ENCODE measurements around the gene KCNQ1OT1.

KCNQ1OT1 gene

DNA sequence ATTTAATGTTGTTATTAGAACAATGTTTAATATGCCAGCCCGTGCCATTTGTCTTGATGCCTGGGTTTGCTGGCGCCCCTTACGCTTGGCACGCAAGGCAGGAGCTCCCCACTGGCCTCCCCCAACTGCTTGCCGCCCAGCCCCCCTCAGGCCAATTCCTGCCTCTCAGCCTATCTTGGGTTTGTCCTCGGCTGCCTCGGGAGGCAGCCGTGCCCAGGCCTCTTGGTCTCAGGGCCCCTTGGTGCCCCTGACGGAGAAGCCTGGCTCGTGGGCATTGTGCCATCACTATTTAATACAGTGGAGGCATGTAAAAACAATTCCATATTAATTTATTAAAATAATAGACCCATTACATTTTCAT, 119.8 kb downstream of the KCNQ1OT1 start:
- no peak for DNase-seq

DNA sequence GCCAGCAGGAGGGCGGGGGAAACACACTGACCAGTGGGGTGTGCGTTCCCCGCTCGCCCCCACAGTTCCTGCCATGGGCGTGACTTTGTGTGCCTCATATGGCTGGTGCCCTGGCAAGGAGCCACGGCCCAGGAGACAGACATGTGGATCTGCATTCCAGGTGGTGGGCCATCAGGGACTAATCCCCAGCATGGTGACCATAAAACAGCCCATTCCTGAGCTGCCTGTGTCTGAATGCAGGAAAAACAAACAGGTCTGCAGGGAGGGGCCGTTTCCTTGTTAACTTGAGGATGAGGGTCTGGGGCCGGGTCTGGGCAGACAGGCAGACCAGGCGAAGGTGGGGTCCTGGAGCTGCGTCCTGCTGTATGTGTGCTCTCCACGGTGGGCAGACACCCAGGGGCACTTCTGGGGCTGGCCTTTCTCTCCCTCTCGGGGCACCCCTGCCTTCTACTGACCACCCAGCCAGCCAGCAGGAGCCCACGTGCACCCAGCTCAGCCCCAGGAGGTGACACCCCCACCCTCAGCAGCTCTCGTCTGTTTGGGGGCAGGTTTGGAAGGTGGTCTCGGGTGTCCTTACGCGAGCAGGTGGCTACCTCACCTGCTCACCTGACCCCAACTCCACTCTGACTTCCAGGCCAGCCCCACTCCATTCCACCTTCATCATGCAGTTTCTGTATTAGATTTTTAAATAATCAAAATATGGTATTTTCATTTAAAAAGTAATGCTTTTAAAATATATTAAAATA, 120.3 kb downstream of the KCNQ1OT1 start:
- no peak for DNase-seq

DNA sequence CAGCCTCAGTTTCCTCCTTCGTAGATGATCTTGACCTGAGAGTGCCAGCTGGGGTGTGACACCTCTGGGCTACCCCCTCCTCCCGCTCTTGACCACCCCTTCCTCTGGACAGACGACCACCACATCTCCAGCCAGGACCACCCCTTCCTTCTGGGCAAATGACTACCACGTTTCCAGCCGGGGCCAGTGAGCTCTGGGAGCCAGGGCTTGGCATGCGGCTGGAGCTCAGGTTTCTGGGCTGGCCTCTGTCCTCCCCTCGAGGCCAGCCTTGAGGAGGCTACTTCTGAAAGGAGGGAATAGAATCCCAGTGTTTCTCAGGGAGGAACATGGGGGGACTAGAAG, 120.9 kb downstream of the KCNQ1OT1 start:
- DNase-seq, result no peak

DNA sequence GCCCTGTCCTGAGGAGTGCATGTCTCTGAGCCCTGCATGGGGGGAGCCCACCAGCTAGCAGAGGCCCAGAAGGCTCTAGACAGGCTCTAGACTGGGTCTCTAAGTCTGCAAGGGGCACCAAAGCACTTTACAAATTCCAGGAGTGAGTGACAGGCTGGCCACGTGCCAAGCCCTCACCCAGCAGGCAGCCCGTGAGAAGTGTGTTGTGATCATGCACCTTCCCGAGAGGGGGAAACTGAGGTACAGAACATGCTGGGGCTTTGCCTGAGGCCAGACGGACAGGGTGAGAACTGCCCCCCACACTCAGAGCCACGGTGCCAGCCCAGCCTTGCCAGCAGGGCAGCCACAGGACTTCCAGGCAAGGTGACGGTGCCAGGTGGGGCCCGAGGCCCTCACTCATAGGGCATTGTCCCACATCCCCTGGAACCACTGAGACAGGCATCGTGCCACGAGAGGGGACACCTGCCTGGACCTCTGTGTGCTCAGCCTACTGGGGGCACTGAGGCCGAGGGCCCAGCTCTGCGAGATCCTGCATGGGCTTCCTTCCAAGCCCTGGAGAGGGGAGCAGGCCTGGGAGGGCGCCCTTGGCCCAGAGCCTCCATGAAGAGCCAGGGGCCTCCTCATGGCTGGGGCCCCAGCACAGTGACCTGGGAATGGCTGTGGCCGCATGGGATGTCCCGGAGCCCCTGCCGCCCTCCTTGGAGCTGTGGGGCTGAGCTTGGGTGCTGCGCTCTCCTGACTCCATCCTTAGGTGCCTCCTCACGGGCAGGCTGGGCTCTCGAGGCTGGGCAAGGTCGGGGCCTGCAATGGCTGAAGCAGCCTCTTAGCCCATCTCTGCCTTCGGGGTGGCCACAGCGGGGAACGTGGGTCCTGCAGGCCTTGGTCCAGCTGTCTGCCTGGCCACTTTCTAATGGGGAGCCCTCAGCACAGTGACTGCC, 121.5 kb downstream of the KCNQ1OT1 start:
- no peak for DNase-seq

DNA sequence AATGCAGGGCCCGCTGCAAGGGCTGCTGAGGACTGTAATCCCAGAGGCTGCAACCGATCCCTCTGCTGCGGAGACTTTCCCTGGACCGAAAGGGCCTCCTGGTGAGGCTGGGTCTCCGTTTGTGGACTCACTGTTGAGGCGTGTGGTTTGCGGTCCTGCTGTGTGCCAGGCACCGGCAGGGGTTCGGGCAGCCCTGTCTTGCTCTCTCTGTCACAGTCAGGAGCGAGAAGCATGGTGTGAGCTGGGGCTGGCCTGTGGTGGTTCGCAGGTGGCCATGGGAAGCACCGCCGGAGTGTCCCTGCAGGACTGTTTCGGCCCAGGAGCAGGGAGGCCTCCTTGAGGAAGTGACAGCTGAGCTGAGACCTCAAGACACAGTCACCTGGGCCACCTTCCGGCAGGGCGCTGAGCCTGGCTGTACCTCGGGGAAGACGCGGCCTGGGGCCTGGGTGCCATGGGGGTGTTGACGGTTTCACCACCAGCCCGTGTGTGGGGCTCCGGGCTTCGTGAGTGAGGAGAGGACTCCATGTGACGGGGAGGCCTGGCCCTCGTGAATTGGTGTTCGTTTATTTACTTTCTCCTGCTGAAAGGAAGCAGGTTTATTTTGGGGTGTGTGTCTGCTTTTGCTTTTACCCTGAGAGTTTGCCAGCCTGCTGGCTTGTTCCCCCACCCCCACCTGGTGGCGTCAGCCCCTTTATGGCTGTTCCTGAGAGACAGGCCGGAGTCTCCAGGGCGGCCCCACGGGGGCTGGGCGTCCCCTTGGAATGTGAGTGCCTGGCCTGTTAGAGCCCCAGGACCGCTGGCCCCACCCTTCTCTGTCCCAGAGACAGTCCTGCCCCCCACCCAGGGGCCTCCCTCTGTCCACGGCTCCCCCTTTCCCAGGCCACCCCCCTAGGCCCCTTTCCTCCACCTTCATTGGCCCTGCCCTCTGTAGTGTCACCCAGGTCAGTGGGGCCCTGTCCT, 122.5 kb downstream of the KCNQ1OT1 start:
- no peak for DNase-seq

DNA sequence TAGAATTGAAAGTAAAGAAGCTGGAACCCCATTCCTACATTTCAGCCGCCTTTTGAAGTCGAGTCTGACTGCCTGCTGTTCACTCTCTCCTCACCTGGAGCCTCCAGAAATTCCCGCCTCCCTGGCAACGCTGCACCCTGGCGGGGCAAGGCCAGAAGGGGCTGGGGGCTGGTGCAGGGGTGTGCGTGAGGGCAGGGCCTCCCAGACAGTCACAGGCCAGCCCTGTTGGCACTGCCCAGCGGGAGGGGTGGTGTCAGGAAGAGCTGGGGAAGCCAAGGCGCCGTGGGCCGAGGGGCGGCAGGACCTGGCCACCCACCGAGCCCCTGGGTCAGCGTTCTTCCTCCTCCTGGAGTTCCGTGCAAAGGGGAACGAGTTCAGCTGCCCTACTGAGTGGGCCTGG, 123.2 kb downstream of the KCNQ1OT1 start:
- no peak for DNase-seq

DNA sequence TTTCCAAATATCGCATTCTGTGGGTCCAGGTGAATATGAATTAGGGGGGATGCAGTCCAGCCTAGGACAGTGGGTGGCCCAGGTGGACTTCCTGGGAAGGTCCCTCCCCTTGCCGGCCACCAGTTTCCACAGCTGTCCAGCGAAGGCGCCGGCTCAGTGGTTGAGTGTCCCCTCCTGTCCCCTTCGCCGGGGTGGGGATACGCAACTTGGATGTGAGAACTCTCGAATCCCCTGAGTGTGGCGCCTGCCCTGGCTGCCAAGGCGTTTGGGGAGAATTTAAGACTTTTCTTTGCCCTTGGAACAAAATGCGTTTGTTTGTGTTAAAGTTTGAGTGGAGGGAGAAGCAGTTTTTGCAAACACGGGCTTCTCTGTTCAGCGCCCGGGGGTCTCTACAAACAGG, 123.7 kb downstream of the KCNQ1OT1 start:
- DNase-seq, result no peak

DNA sequence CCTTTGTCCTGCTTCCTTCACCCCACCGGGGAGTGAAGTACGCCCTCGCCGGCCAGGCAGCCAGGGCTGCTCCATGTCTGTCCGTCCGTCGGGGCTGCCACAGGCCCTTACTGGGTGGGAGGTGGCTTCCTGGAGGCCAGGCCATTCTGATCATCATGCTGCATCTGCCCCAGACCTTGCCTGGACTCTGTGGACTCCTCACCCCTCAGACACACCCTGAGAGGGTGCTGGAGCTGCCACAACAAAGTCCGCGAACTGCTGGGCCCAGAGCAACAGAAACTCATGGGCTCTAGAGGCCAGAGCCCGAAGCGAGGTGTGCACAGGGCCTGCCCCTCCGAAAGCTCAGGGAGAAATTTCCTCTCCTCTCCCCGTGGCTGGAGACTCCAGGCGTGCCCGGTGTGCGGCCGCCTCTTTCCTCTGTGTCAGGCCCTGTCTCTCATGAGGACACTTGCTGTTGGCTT, 124.2 kb downstream of the KCNQ1OT1 start:
- no peak for DNase-seq

DNA sequence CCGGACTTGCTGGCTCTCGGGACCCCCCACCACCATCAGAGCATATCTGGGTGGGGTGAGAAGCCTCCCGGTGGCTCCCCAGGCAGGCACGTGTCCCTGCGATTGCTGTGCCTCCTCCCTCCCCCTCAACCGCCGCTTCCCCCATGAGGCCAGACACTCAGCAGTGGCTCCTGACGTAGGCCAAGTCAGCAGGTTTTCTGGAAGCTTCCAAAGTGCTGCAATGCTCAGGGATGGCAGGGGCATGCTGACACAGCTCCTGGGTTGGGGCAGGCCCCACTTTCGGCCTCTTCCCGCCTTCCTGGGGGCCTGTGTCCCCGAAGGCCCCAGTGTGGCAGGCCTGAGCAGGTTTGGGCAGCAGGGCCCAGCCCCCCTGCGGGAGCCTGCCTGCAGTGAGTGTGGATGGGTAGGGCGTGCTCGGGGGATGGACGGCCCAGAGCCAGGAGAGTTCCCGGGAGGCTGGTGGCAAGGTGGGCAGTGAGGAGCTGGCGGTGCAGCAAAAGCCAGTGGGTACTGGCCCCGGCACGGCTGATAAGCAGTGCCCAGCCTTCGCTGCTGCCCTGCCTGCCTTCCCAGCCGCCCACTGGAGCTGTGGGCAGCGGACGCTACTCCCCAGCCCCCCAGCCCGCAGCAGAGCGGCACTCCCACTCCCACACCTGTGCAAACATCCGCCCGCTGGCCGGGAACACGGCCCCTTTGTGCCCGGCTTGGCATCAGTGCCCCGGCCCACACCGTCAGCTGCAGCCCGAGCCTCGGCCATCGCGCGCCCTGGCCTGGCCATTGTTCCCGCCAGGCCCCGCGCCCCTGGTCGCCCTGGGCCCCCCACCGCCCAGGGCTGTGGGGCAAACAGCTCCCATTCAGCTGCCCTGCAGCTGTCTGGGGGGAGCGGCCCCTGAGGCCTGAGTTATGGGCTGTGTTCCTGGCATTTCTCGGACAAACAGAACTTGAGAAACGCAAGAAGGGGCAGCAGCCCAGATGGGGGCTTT, 125.0 kb downstream of the KCNQ1OT1 start:
- DNase-seq, result peak; percentile 16

DNA sequence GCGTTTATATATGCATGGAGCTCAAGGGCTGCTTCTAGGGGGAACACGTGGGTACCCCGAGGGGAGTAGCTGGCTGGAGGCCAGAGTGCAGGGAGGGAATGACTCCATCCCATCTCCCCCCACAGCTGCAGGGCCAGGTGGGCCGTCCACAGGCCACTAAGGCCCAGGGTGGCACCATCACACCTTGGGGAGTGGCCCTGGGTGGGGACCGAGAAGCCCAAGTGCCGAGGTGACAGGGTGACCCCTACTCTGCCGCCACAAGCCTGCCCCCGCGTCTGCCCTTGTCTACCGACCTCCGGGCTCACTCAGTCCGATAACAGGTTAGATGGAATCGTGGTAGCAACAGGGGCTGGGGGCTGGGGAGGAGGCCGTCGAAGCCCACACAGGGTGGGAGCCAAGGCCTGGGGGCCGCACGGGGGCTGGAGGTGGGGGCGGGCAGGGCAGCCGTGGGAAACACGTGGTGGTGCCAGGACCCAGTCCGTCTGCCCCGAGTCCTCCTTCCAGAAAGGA, 125.7 kb downstream of the KCNQ1OT1 start:
- DNase-seq, result no peak

DNA sequence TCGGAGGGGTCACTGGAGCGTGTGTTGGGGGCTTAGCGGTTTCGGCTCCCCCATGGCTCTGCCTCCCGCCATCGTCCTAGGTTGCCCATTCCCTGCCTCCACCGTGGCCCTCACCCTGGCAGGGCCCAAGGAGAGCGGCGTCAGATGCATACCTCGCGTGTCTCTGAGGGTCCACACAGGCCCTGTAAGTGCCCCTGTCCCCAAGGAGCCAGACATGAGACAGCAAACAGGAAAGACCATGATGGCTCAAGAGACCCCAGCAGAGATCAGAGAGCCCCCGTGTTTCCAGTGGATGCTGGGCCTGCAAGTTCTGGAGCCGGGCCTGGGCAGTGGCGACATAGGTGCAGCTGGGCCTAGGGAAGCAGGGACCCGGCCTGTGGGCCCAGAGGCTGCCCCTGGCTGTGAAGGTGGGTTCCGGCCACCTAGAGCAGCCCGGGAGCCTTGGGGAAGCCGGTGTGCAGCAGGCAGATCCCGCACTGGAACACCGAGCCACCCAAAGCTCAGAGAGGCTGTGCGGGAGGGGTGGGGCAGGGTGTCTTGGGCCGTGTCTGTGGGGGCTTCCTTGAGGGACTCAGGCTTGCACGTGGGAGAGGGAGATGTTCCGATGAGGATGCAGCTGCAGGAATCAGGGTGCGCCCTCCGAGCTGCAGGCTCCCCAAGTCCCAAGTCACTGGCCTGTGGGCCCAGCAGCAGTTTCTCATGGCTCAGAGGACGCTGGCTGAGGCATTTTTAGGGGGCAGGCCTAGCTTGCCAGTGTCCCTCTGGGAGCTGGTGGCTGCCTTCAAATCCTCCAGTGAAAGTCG, 126.4 kb downstream of the KCNQ1OT1 start:
- no peak for DNase-seq

DNA sequence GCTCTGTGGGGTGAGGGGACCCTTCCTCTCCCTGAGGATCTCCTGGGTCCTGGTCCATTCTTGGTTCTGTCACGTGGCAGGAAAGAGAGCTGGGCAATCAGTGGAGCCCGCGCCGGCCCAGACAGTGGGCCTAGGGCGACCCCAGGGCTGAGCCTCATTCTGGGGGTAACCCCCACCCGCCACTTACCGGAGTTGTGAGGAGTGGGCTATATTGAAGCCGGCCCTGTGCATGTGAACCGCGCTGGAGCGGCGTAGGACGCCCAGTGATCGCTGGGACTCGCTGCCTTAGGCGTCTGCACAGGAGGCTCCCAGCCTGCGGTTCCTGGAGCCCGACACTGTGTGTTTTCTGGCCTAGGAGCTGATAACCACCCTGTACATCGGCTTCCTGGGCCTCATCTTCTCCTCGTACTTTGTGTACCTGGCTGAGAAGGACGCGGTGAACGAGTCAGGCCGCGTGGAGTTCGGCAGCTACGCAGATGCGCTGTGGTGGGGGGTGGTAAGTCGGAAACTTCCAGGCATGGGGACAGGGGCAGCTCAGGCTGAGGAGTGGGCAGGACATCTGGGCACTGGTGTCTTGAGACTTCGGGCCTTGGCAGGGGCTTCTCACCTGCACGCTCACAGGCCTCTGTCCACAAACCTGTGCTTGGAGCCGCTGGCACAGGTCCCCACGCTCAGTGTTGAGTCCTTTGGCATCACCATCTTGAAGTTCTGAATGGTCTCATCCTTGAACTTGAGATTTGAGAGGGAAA, 127.1 kb downstream of the KCNQ1OT1 start:
- DNase-seq, result no peak

DNA sequence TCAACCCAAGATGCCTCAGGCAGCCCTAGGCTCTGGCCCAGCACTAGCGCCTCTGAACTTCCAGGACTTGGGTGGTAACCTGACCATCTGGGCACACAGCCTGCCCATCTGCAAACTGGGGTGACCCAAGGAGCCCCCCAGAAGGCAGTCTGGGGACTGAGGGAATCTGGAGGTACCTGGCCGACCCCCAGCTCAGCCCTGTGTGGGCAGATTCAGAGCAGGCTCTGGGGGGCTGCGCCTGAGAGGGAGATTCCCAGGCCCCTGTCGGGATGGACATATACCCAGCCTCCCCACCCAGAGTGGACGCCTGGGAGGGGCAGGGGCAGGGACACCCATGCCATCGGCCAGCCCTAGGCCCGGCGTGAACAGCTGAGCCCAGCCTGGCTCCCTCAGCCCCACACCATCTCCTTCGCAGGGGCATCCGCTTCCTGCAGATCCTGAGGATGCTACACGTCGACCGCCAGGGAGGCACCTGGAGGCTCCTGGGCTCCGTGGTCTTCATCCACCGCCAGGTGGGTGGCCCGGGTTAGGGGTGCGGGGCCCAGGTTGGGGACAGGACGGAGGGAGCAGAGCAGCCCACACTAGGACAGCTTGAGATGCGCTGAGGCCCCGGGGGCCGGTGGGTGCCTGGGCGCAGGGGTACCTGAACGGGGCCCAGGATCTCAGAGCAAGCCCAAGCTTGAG, 128.1 kb downstream of the KCNQ1OT1 start:
- DNase-seq, result no peak

DNA sequence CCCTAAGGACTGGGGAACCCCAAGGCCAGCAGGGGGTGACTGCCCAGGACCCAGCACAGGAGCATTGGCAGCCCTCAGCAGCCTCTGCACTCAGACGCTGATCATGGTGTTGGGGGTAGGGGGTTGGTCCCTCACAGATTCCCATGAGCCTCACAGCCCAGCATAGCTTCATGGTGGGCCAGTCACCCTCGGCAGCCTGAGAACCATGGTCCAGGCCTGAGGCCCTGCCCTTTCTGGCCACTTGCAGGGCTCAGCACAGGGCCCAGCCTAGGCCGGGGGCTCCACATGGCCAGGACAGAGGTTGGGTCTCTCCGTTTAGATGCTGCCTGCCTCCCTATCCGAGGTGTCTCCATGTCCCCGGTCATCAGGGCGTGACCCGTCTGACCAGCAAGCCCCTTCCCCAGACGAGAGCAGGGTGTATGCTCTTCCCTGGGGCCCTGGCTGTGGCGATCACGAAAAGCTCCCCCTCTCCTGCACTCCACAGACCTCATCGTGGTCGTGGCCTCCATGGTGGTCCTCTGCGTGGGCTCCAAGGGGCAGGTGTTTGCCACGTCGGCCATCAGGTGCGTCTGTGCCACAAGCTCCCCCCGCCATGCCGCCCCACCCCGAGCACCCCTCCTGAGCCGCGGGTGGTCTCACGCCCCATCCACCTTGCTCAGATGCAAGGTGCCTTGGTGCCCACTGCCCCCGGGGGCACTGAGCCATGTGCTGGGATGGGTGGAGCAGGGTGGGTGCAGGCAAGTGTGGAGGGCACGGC, 128.8 kb downstream of the KCNQ1OT1 start:
- DNase-seq, result no peak

DNA sequence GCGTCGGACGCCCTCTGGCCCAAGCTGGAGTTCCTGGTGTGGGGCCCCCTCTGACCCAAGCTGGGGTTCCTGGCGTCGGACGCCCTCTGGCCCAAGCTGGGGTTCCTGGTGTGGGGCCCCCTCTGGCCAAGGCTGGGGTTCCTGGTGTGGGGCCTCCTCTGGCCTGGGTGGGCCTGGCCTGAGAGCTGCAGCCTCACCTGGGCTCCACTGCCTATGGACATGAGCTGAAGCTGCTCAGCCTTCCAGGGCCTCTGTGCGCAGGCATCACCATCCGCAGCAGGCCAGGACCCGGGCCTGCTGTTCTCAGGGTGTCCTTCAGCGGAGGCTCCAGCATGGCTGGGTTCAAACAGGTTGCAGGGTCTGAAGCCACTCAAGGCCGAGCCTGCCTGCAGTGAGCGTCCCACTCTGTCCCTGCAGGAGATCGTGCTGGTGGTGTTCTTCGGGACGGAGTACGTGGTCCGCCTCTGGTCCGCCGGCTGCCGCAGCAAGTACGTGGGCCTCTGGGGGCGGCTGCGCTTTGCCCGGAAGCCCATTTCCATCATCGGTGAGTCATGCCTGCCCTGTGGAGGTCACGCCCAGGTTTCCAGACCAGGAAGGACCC, 129.5 kb downstream of the KCNQ1OT1 start:
- no peak for DNase-seq

DNA sequence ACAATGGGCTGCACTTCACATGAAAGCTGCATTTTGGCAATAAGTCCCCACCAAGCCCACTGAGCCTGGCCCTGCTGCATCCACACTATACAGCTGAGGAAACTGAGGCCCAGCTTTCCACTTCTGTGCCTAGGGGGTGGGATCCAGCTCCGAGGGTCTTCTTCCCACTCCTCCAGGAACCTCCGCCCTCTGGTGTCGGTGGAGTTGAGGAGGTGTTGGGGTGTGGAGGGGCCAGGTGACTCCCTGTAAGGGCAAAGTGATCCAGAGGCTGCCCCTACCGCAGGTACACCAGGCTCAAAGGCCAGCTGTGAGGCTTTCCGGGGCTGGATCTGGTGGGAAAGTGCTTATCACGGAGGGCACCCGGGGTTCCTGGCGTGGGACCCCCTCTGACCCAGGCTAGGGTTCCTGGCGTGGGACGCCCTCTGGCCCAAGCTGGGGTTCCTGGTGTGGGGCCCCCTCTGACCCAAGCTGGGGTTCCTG, 130.0 kb downstream of the KCNQ1OT1 start:
- DNase-seq, result no peak

DNA sequence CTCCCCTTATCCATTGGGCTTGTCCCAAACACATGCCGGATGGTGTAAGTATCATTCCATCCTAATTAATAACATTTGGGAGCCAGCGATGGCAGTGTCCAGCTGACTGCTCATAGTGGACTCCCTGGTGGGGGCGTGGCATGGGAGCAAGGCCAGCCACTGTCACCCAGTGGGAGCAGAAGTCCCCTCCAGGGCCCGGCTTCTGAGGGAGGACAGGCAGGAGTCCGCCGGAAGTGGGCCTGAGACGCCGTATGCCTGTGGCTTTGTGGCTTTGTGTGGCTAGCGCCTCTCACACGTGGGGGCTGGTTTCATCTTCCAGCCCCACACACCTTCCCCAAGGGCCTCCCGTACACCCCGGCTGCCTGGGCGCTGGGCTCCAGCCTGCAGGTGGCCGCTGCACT, 130.5 kb downstream of the KCNQ1OT1 start:
- DNase-seq, result no peak

Measured in OCI-M1 (cell line).